Measurements from ENCODE around the gene VPS37C. TPM values are rescaled to one million over a fixed set of nuclear protein-coding genes. Genes with fewer than 3 reads are reported as not detected.

Gene VPS37C
- total RNA-seq, 1 donor from 2014 or later: 9.9 TPM

- H3K4me1 Mint-ChIP-seq: peaks cover 76% of the 10 kb centered on the region
- H3K4me1 ChIP-seq: peaks cover 53% of the 10 kb centered on the region
- H4K20me1 ChIP-seq (ENCODE audit: low read depth): peaks cover 78% of the 10 kb centered on the region
- no peak overlapping the region for H3K9ac ChIP-seq
- H3K4me3 ChIP-seq: no peak overlapping the region
- H3K4me2 ChIP-seq: peak overlapping the region; percentile 12
- H3K9me3 ChIP-seq (ENCODE audit: low read depth): no peaks in the 10 kb centered on the region
- peak; percentile 35 for DNase-seq (ENCODE audit: low spot score)
- peak overlapping the region; percentile 90 for H3K27ac Mint-ChIP-seq
- H3K27me3 ChIP-seq: no peaks in the 10 kb centered on the region
- peak overlapping the region; percentile 42 for H3K4me3 Mint-ChIP-seq
- H2AFZ ChIP-seq (replicated peaks): no peak overlapping the region
- H3K79me2 ChIP-seq (ENCODE audit: low read depth): peaks cover 66% of the 10 kb centered on the region
- peaks cover 9% of the 10 kb centered on the region for H3K27me3 Mint-ChIP-seq (ENCODE audit: insufficient read depth, low read depth)
- TF ChIP-seq EZH2 (IDR thresholded peaks at IDR 0.05): no peak
- TF ChIP-seq CTCF (IDR thresholded peaks at IDR 0.05): no peak
- TF ChIP-seq EZH2phosphoT487 (IDR thresholded peaks at IDR 0.05): no peak
- H3K27ac ChIP-seq: no peak overlapping the region
- H3K36me3 ChIP-seq: no peaks in the 10 kb centered on the region
- H3K36me3 Mint-ChIP-seq: no peaks in the 10 kb centered on the region
- peaks cover 28% of the 10 kb centered on the region for H3F3A ChIP-seq (ENCODE audit: low read depth)
- no peaks in the 10 kb centered on the region for H3K9me3 Mint-ChIP-seq
Measured at GRCh38 chr11:61147791-61148620, 13.2 kb downstream of the VPS37C start.

- no peak overlapping the region for H3K27ac ChIP-seq
- H3K79me2 ChIP-seq (ENCODE audit: low read depth): peaks cover 62% of the 10 kb centered on the region
- no peak overlapping the region for H2AFZ ChIP-seq (replicated peaks)
- H3K4me3 Mint-ChIP-seq: no peak overlapping the region
- H3K36me3 Mint-ChIP-seq: no peaks in the 10 kb centered on the region
- H3K9ac ChIP-seq: no peak overlapping the region
- H3K27ac Mint-ChIP-seq: no peak overlapping the region
- DNase-seq (ENCODE audit: low spot score): no peak
- TF ChIP-seq CTCF (IDR thresholded peaks at IDR 0.05): no peak
- no peak for TF ChIP-seq EZH2 (IDR thresholded peaks at IDR 0.05)
- TF ChIP-seq EZH2phosphoT487 (IDR thresholded peaks at IDR 0.05): no peak
- H3K4me3 ChIP-seq: no peak overlapping the region
- no peaks in the 10 kb centered on the region for H3K36me3 ChIP-seq
- H3K27me3 ChIP-seq: no peaks in the 10 kb centered on the region
- H3K4me2 ChIP-seq: no peak overlapping the region
- peaks cover 28% of the 10 kb centered on the region for H3F3A ChIP-seq (ENCODE audit: low read depth)
- peaks cover 69% of the 10 kb centered on the region for H3K4me1 Mint-ChIP-seq
- no peaks in the 10 kb centered on the region for H3K9me3 Mint-ChIP-seq
- H3K9me3 ChIP-seq (ENCODE audit: low read depth): no peaks in the 10 kb centered on the region
- H4K20me1 ChIP-seq (ENCODE audit: low read depth): peaks cover 71% of the 10 kb centered on the region
- peaks cover 47% of the 10 kb centered on the region for H3K4me1 ChIP-seq
- peaks cover 9% of the 10 kb centered on the region for H3K27me3 Mint-ChIP-seq (ENCODE audit: insufficient read depth, low read depth)
Measured at GRCh38 chr11:61147271-61147670, 14.0 kb downstream of the VPS37C start.

GRCh38 chr11:61146416-61146815, 14.8 kb downstream of the VPS37C start:
- H3K4me3 Mint-ChIP-seq: no peak overlapping the region
- Histone ChIP-seq H3K4me3 (no peak overlapping the region), H3K4me1 (peaks cover 38% of the 10 kb centered on the region), H3K27ac (peak overlapping the region; percentile 36), H3K79me2 (ENCODE audit: low read depth) (peaks cover 67% of the 10 kb centered on the region), H4K20me1 (ENCODE audit: low read depth) (peaks cover 65% of the 10 kb centered on the region), H3K36me3 (no peaks in the 10 kb centered on the region), H2AFZ (replicated peaks) (no peak overlapping the region), H3F3A (ENCODE audit: low read depth) (peaks cover 23% of the 10 kb centered on the region), H3K9ac (peak overlapping the region; percentile 13), H3K4me2 (no peak overlapping the region), H3K9me3 (ENCODE audit: low read depth) (no peaks in the 10 kb centered on the region), H3K27me3 (no peaks in the 10 kb centered on the region)
- no peak for DNase-seq (ENCODE audit: low spot score)
- no peak overlapping the region for H3K27ac Mint-ChIP-seq
- H3K36me3 Mint-ChIP-seq: no peaks in the 10 kb centered on the region
- peaks cover 60% of the 10 kb centered on the region for H3K4me1 Mint-ChIP-seq
- no peaks in the 10 kb centered on the region for H3K9me3 Mint-ChIP-seq
- peaks cover 9% of the 10 kb centered on the region for H3K27me3 Mint-ChIP-seq (ENCODE audit: insufficient read depth, low read depth)
- TF ChIP-seq EZH2phosphoT487 (IDR thresholded peaks at IDR 0.05): no peak
- no peak for TF ChIP-seq EZH2 (IDR thresholded peaks at IDR 0.05)
- TF ChIP-seq CTCF (IDR thresholded peaks at IDR 0.05): no peak
